ENCODE results near the gene TBXT.
"Not testable (repeated sequence)": the region's sequence is repeated elsewhere in the genome, so short reads cannot be mapped to it uniquely, and the experiment has no call there.

Gene TBXT

DNA sequence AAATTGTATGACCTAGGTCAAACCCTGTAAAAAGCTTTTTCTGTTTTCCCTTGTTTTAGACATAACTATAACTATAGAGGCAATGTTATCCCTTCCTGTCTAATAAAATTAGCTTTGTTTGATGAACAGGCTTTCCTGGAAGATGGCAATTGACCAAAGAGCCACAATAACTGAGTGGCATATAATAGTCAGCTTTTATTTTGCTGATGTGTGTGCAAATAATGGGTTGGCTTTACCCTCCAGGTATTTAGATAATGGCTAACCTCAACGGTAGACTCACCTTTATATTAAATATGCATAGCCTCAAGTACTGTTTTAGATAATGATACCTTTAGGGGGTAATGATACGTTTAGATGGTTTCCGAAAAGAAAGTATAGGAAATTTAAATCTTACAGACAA, 15.0 kb downstream of the TBXT start:
- CTCF ChIA-PET = interaction anchor here (0.6 kb wide), 1 partner anchor 627 kb away, joined by 3 read pairs; no protein-coding TSS in a partner anchor
- POLR2A ChIA-PET = interaction anchor here (0.6 kb wide), 1 partner anchor 11 kb away, joined by 3 read pairs; no protein-coding TSS in a partner anchor
- TF ChIP-seq FOXM1 (IDR thresholded peaks at IDR 0.05; ENCODE audit: borderline replicate concordance) = no peak
- TF ChIP-seq ZNF384 (IDR thresholded peaks at IDR 0.05) = no peak
- no peak for TF ChIP-seq TARDBP (IDR thresholded peaks at IDR 0.05)
- TF ChIP-seq, protein P1, sequence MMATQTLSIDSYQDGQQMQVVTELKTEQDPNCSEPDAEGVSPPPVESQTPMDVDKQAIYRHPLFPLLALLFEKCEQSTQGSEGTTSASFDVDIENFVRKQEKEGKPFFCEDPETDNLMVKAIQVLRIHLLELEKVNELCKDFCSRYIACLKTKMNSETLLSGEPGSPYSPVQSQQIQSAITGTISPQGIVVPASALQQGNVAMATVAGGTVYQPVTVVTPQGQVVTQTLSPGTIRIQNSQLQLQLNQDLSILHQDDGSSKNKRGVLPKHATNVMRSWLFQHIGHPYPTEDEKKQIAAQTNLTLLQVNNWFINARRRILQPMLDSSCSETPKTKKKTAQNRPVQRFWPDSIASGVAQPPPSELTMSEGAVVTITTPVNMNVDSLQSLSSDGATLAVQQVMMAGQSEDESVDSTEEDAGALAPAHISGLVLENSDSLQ (IDR thresholded peaks at IDR 0.05) = no peak
- TF ChIP-seq FOXA1 (IDR thresholded peaks at IDR 0.05) = no peak
- TF ChIP-seq BHLHE40 (IDR thresholded peaks at IDR 0.05; ENCODE audit: borderline replicate concordance) = no peak
- no peak for TF ChIP-seq NFRKB (IDR thresholded peaks at IDR 0.05)
- TF ChIP-seq SP1 (IDR thresholded peaks at IDR 0.05) = no peak
- no peak for TF ChIP-seq HDGF (IDR thresholded peaks at IDR 0.05; ENCODE audit: borderline replicate concordance)
- DNase-seq (ENCODE audit: extremely low spot score) = no peak

DNA sequence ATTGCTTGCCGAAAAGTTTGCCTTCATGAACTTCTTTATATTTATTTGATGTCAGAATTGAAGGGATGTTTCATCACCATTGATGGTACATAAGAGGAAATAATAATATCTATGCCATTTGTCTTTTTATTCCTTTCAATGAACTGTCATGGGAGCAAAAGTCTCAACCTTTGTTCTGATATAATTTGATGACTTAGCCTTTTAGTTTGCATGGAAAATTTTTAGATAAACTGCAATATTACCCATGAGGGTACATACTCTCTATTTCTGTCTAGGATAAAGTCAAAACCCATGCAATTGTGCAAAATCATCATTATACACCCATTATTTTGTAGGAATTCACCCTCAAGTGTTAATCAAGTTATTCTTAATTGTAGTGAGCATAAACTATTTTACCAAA, 15.9 kb downstream of the TBXT start:
- TF ChIP-seq HDGF (IDR thresholded peaks at IDR 0.05; ENCODE audit: borderline replicate concordance) (no peak), SP1 (IDR thresholded peaks at IDR 0.05) (no peak), SUZ12 (IDR thresholded peaks at IDR 0.05) (no peak), ARNT (IDR thresholded peaks at IDR 0.05) (no peak), ELF4 (IDR thresholded peaks at IDR 0.05) (no peak), CTBP1 (IDR thresholded peaks at IDR 0.05; ENCODE audit: borderline replicate concordance) (no peak)
- ChIA-PET POLR2A (no interaction called here), CTCF (no interaction called here)
- no peak for DNase-seq (ENCODE audit: extremely low spot score)

DNA sequence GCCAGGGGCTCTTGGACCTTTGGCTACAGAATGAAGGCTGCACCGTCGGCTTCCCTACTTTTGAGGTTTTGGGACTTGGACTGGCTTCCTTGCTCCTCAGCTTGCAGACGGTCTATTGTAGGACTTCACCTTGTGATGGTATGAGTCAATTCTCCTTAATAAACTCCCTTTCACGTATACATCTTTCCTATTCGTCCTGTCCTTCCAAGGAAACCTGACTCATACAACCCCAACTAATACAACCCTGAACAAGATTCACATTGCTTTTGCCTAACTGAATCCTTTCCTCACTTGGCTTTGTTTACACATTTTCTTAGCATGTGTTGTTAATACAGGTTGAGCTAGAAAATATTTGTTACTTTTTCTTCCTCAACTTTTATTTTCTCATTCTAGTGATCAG, 21.9 kb downstream of the TBXT start:
- CTCF ChIA-PET = interaction anchor here (0.7 kb wide), 1 partner anchor 10 kb away, joined by 4 read pairs; no protein-coding TSS in a partner anchor
- no peak for DNase-seq (ENCODE audit: extremely low spot score)
- POLR2A ChIA-PET = no interaction called here

DNA sequence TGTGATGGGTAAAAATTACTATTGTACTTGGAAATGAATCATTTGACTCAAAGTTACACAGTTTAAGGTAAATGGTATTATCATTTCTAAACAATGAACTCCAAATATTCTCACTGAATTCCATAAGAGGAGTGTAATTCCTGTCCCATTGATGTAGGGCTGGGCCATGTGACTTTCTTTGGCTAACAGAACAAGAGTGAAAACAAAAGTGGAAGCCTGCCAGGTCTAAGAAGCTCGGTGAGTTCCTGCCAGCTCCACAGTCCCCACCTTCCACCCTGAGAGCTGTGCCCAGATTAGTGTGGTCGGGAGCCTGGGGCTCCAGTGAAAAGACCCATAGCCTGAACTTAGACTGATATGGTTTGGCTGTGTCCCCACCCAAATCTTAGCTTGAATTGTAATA, 24.6 kb downstream of the TBXT start:
- no peak for DNase-seq (ENCODE audit: extremely low spot score)
- CTCF ChIA-PET = interaction anchor here (0.6 kb wide), 1 partner anchor 14 kb away, joined by 4 read pairs; no protein-coding TSS in a partner anchor
- POLR2A ChIA-PET = no interaction called here
- TF ChIP-seq NFRKB (IDR thresholded peaks at IDR 0.05) (no peak), FOXK2 (IDR thresholded peaks at IDR 0.05) (no peak), TARDBP (IDR thresholded peaks at IDR 0.05) (no peak), SP1 (IDR thresholded peaks at IDR 0.05) (no peak), FOXM1 (IDR thresholded peaks at IDR 0.05; ENCODE audit: borderline replicate concordance) (no peak), CTBP1 (IDR thresholded peaks at IDR 0.05; ENCODE audit: borderline replicate concordance) (no peak), BHLHE40 (IDR thresholded peaks at IDR 0.05; ENCODE audit: borderline replicate concordance) (no peak), ZNF384 (IDR thresholded peaks at IDR 0.05) (no peak), LEF1 (IDR thresholded peaks at IDR 0.05; ENCODE audit: borderline replicate concordance) (no peak), ARNT (IDR thresholded peaks at IDR 0.05) (no peak), L3MBTL2 (conservative IDR thresholded peaks at IDR 0.05) (no peak), ELF4 (IDR thresholded peaks at IDR 0.05) (no peak)

More for the DNA sequence above, 21.9 kb downstream of the TBXT start:
- TF ChIP-seq, protein P1 (IDR thresholded peaks at IDR 0.05) = no peak
- TF ChIP-seq ELF4 (IDR thresholded peaks at IDR 0.05) (no peak), TARDBP (IDR thresholded peaks at IDR 0.05) (no peak), FOXK2 (IDR thresholded peaks at IDR 0.05) (no peak), CTBP1 (IDR thresholded peaks at IDR 0.05; ENCODE audit: borderline replicate concordance) (no peak), NFRKB (IDR thresholded peaks at IDR 0.05) (no peak), ZNF384 (IDR thresholded peaks at IDR 0.05) (no peak), BHLHE40 (IDR thresholded peaks at IDR 0.05; ENCODE audit: borderline replicate concordance) (no peak), SP1 (IDR thresholded peaks at IDR 0.05) (no peak), SUZ12 (IDR thresholded peaks at IDR 0.05) (no peak), L3MBTL2 (conservative IDR thresholded peaks at IDR 0.05) (no peak), HDGF (IDR thresholded peaks at IDR 0.05; ENCODE audit: borderline replicate concordance) (no peak), FOXA1 (IDR thresholded peaks at IDR 0.05) (no peak), FOXM1 (IDR thresholded peaks at IDR 0.05; ENCODE audit: borderline replicate concordance) (no peak), LEF1 (IDR thresholded peaks at IDR 0.05; ENCODE audit: borderline replicate concordance) (no peak), ARNT (IDR thresholded peaks at IDR 0.05) (no peak)

DNA sequence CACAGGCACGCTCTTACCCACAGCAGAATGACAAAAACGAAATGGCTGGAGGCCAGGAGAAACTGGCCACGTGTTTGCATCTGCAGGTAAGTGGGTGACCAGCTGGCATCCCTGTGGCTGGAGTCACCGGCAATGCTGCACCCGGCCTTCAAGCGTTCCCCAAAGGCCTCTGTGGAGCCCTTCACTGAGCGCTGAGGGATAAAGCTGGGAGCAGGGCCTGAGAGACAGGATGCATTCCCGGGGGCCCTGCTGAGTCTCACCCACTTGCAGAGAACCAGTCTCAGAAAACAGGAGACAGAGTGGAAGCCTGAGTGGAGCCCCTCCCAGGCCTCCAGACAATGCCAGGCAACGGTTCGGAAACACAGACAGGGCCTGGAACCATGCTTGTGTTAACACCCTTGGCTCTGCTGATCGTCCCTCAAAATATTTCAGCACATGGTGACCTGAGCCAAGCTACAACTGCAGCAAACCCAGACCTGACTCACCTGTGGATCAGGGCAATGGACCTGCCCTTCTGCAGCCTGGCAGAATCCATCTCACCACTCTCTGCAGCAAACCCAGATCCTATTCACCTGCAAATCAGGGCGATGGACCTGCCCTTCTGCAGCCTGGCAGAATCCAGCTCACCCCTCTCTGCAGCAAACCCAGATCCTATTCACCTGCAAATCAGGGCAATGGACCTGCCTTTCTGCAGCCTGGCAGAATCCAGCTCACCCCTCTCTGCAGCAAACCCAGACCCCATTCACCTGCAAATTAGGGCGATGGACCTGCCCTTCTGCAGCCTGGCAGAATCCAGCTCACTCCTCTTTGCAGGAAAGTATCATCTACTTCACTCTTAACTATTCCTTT, 39.8 kb downstream of the TBXT start:
- ChIA-PET POLR2A (no interaction called here), CTCF (no interaction called here)
- no peak for DNase-seq (ENCODE audit: extremely low spot score)
- TF ChIP-seq ELF4 (IDR thresholded peaks at IDR 0.05) (no peak), NFRKB (IDR thresholded peaks at IDR 0.05) (no peak), ARNT (IDR thresholded peaks at IDR 0.05) (no peak), TARDBP (IDR thresholded peaks at IDR 0.05) (no peak), SP1 (IDR thresholded peaks at IDR 0.05) (no peak), FOXM1 (IDR thresholded peaks at IDR 0.05; ENCODE audit: borderline replicate concordance) (no peak), ZNF384 (IDR thresholded peaks at IDR 0.05) (no peak), HDGF (IDR thresholded peaks at IDR 0.05; ENCODE audit: borderline replicate concordance) (no peak), FOXK2 (IDR thresholded peaks at IDR 0.05) (no peak)
- TF ChIP-seq, protein P1 (IDR thresholded peaks at IDR 0.05) = no peak

DNA sequence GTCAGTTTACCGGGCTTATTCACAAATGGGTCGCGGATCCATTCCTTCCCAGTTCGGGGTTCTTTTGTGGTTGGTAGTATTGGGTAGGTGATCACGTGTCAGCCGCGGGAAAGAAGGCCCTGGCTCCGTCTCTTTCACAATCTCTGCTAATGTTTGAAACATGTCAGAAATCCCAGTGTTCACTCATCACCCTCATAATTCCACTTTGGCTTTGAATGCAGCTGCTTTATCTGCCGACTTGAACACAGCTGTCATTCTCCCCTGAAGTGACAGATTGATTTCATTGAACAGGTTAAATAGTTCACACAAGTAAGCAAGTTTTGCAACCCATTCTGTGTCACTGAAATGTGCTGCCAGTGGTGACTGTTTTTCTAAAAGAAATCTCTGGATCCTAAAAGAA, 44.5 kb downstream of the TBXT start:
- DNase-seq (ENCODE audit: extremely low spot score); CTCF ChIA-PET; POLR2A ChIA-PET: not testable (repeated sequence)
